OCI-LY3 (cell line): ENCODE data around the gene CABLES1.

Experiments
- EZH2phosphoT487 ChIP-seq: fragments of 200-600 bp; shearing (Covaris generic); IDR thresholded peaks from 2 replicates; pipeline ENCODE4 v1.6.1; 2018; ENCODE audit warnings: antibody characterized with exemption, mixed run types, low read depth
- TF ChIP-seq, protein P1 (sequence below): fragments of 200-600, 300-600 bp; sonication (generic); IDR thresholded peaks from 2 replicates; pipeline ENCODE4 v1.5.1; 2014; ENCODE audit warnings: antibody characterized with exemption, low read length, low read depth

DNA sequence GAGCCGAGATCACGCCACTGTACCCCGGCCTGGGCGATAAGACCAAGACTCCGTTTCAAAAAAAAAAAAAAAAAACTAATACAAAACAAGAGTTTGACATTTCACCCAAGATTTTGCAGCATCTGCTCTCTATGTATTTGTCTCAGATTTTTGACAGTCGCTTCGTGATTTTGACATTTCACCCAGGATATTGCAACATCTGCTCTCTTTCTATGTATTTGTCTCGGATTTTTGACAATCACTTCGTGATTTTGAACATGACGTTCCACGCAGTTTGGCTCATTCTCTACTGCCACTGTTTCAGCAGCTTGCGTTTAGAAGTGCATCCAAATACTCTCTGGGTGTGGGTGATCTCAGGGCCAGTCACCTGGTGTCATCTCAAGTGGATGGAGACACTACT lies 108.5 kb downstream of the CABLES1 start:
- TF ChIP-seq, protein P1, sequence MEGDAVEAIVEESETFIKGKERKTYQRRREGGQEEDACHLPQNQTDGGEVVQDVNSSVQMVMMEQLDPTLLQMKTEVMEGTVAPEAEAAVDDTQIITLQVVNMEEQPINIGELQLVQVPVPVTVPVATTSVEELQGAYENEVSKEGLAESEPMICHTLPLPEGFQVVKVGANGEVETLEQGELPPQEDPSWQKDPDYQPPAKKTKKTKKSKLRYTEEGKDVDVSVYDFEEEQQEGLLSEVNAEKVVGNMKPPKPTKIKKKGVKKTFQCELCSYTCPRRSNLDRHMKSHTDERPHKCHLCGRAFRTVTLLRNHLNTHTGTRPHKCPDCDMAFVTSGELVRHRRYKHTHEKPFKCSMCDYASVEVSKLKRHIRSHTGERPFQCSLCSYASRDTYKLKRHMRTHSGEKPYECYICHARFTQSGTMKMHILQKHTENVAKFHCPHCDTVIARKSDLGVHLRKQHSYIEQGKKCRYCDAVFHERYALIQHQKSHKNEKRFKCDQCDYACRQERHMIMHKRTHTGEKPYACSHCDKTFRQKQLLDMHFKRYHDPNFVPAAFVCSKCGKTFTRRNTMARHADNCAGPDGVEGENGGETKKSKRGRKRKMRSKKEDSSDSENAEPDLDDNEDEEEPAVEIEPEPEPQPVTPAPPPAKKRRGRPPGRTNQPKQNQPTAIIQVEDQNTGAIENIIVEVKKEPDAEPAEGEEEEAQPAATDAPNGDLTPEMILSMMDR = no peak
- no peak for TF ChIP-seq EZH2phosphoT487
